ENCODE data around the gene PAK4.
"Not testable (repeated sequence)": the region's sequence is repeated elsewhere in the genome, so short reads cannot be mapped to it uniquely, and the experiment has no call there.

The PAK4 gene

DNA sequence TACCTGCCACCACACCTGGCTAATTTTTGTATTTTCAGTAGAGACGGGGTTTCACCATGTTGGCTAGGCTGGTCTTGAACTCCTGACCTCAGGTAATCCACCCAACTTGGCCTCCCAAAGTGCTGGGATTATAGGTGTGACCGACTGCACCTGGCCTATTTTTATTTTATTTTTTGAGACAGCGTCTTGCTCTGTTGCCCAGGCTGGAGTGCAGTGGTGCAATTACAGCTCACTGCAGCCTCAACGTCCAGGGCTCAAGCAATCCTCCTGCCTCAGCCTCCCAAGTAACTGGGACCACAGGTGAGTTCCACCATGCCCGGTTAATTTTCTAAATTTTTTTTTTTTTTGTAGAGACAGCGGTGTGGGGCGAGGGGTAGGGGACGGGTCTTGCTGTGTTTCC is 8.6 kb upstream of the PAK4 start:
- H3K9me3 ChIP-seq (ENCODE audit: control insufficient read depth, insufficient read depth, low read length); H3K4me3 ChIP-seq (ENCODE audit: low read length); H3K27ac ChIP-seq (ENCODE audit: low read length); DNase-seq (ENCODE audit: low read depth, low spot score); H3K4me1 ChIP-seq (ENCODE audit: control insufficient read depth, insufficient read depth, low read length); H3K27me3 ChIP-seq (ENCODE audit: control insufficient read depth, insufficient read depth, low read length); H3K36me3 ChIP-seq (ENCODE audit: control insufficient read depth, insufficient read depth, low read length): not testable (repeated sequence)
- no CpG with 5 or more reads among the region's 8 CpGs for WGBS (ENCODE audit: insufficient coverage, insufficient read length)

DNA sequence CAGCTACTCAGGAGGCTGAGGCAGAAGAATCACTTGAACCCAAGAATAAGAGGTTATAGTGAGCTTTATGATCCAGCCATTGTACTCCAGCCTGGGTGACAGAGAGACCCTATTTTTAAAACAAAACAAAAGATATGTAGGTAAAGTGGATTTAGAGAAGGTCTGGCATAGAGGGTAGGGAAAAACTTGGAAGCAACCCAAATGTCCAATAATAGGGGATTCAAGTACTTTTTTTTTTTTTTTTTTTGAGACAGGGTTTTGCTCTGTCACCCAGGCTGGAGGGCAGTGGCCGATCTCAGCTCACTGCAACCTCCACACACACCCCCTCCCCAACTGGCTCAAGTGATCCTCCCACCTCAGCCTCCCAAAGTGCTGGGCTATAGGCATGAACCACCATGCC is 5.8 kb upstream of the PAK4 start:
- no CpG with 5 or more reads among the region's 1 CpG for WGBS (ENCODE audit: insufficient coverage, insufficient read length)
- Histone ChIP-seq H3K4me1 (ENCODE audit: control insufficient read depth, insufficient read depth, low read length) (peaks cover 1% of the 10 kb centered on the region; the same call in 1 of the 2 replicates), H3K27me3 (ENCODE audit: control insufficient read depth, insufficient read depth, low read length) (peaks cover 2% of the 10 kb centered on the region), H3K27ac (ENCODE audit: low read length) (no peak overlapping the region), H3K36me3 (ENCODE audit: control insufficient read depth, insufficient read depth, low read length) (no peaks in the 10 kb centered on the region), H3K4me3 (ENCODE audit: low read length) (no peak overlapping the region), H3K9me3 (ENCODE audit: control insufficient read depth, insufficient read depth, low read length) (no peaks in the 10 kb centered on the region)
- no peak for DNase-seq (ENCODE audit: low read depth, low spot score)

DNA sequence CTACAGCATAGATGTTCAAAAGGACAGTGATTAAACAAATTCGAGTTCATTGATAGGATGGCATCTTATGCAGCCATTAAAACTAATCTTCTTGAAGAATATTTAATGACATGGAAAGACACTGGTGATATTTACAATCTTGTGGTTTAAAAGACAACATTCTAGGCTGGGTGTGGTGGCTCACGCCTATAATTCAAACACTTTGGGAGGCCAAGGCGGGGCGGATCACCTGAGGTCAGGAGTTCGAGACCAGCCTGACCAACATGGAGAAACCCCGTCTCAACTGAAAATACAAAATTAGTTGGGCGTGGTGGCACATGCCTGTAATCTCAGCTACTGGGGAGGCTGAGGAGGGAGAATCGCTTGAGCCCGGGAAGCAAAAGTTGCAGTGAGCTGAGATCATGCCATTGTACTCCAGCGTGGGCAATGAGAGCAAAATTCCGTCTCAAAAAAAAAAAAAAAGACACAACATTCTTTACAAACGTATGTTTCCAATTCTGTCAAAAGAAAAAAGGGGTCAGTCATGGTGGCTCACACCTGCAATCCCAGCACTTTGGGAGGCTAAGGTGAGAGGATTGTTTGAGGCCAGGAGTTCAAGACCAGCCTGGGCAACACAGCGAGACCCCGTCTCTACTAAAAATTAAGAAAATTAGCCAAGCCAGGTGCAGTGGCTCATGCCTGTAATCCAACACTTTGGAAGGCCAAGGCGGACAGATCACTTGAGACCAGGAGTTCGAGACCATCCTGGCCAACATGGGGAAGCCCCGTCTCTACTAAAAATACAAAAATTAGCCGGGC is 2.5 kb upstream of the PAK4 start:
- WGBS (ENCODE audit: insufficient coverage, insufficient read length): no CpG with 5 or more reads among the region's 18 CpGs
- no peak overlapping the region for H3K27ac ChIP-seq (ENCODE audit: low read length)

DNA sequence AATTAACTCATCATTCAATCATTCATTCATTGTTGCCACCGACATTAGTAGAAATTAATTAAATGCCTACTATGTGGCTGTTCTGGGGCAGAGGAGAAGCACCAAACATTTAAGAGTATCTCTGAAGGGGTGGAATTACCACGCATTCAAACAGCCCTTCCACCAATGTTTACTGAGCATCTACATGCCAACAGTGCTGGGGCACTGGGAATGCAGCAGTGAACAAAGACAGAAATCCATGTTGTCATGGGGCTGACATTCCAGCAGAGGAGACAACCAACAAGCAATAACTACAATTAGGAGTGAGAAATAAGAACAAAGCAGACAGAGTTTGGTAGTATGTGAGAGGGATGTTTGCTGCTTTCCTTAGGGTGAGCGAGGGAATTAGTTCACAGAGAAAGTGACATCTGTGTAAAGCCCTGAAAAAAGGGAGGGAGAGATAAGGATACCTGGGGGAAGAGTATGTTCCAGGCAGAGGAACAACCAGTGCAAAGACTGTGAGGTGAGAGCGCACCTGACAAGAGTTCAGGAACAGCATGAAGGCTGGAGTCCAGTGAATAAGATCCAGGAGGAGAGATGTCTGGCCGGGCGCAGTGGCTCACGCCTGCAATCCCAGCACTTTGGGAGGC is 1.3 kb upstream of the PAK4 start:
- H3K4me1 ChIP-seq (ENCODE audit: control insufficient read depth, insufficient read depth, low read length): peaks cover 1% of the 10 kb centered on the region; the same call in 1 of the 2 replicates
- DNase-seq (ENCODE audit: low read depth, low spot score): no peak
- H3K9me3 ChIP-seq (ENCODE audit: control insufficient read depth, insufficient read depth, low read length): no peaks in the 10 kb centered on the region
- peaks cover 2% of the 10 kb centered on the region for H3K27me3 ChIP-seq (ENCODE audit: control insufficient read depth, insufficient read depth, low read length)
- H3K4me3 ChIP-seq (ENCODE audit: low read length): no peak overlapping the region
- no peak overlapping the region for H3K27ac ChIP-seq (ENCODE audit: low read length)
- no CpG with 5 or more reads among the region's 7 CpGs for WGBS (ENCODE audit: insufficient coverage, insufficient read length)
- H3K36me3 ChIP-seq (ENCODE audit: control insufficient read depth, insufficient read depth, low read length): no peaks in the 10 kb centered on the region

More for the DNA sequence above, 2.5 kb upstream of the PAK4 start:
- no peaks in the 10 kb centered on the region for H3K9me3 ChIP-seq (ENCODE audit: control insufficient read depth, insufficient read depth, low read length)
- H3K36me3 ChIP-seq (ENCODE audit: control insufficient read depth, insufficient read depth, low read length): no peaks in the 10 kb centered on the region
- H3K4me1 ChIP-seq (ENCODE audit: control insufficient read depth, insufficient read depth, low read length): peaks cover 1% of the 10 kb centered on the region; the same call in 1 of the 2 replicates
- H3K4me3 ChIP-seq (ENCODE audit: low read length): no peak overlapping the region
- no peak for DNase-seq (ENCODE audit: low read depth, low spot score)
- H3K27me3 ChIP-seq (ENCODE audit: control insufficient read depth, insufficient read depth, low read length): peaks cover 2% of the 10 kb centered on the region

DNA sequence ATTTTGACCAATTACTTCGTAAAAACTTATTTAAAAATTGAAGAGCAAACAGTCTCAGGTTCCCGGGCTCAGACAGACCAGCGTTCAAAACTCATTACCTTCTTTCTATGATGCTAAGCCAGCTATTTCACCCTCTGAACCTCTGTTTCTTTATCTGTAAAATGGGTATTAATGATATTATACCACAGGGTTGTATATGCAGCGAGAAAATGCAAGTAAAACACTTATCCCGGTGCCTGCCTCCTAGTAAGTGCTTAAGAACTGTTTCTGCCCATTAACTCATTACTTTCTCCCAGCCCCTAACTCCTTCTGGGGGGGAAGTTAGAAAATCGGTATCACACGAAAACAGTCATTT is 410 bp upstream of the PAK4 start:
- H3K4me1 ChIP-seq (ENCODE audit: control insufficient read depth, insufficient read depth, low read length): peaks cover 1% of the 10 kb centered on the region; the same call in 1 of the 2 replicates
- no peak for DNase-seq (ENCODE audit: low read depth, low spot score)
- H3K36me3 ChIP-seq (ENCODE audit: control insufficient read depth, insufficient read depth, low read length): no peaks in the 10 kb centered on the region
- no peak overlapping the region for H3K27ac ChIP-seq (ENCODE audit: low read length)
- no peaks in the 10 kb centered on the region for H3K9me3 ChIP-seq (ENCODE audit: control insufficient read depth, insufficient read depth, low read length)
- H3K27me3 ChIP-seq (ENCODE audit: control insufficient read depth, insufficient read depth, low read length): peaks cover 2% of the 10 kb centered on the region
- no CpG with 5 or more reads among the region's 7 CpGs for WGBS (ENCODE audit: insufficient coverage, insufficient read length)
- no peak overlapping the region for H3K4me3 ChIP-seq (ENCODE audit: low read length)

DNA sequence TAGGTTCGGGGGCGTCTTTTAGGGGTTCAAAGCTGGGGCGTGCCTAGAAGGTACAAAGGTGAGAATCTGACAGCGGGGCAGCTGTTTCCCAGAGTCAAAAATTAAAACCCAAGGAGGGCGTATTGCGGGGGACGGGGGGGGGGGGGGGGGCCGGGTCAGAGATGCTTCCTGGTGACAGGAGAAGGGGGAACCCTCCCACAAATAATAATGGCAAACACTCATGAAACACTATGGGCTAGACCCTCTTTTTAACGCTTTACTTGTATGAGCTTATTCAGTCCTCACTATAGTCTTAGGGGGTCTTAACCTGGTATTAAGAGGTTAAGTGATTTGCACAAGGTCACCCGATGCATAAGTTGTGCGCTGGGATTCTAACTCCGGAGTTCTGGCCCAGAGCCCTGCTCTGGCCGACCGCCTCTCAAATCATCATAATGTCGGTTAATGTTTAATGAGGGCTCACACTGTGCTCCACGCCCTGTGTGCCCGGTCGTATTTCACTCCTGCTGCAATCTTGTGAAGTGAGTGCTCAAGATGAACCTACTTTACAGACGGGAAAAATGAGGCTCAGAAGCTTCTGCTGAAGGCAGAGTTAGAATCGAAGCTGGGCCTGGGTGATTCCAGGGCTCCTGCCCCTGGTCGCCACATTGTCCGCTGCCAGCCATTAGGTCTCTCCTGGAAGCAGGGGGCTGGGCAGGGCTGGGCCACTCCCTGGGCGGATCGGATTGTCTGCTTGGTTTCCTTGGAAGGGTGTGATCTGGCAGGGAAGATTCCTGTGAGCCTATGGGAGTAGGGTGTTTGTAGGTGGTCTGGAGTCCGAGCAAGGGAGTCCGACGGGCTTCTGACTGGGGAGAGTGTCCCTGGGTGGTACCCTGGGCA is 964 bp downstream of the PAK4 start:
- WGBS (ENCODE audit: insufficient coverage, insufficient read length): no CpG with 5 or more reads among the region's 27 CpGs
- no peaks in the 10 kb centered on the region for H3K36me3 ChIP-seq (ENCODE audit: control insufficient read depth, insufficient read depth, low read length)
- H3K9me3 ChIP-seq (ENCODE audit: control insufficient read depth, insufficient read depth, low read length): no peaks in the 10 kb centered on the region
- DNase-seq (ENCODE audit: low read depth, low spot score): no peak
- peaks cover 3% of the 10 kb centered on the region; the same call in 1 of the 2 replicates for H3K4me1 ChIP-seq (ENCODE audit: control insufficient read depth, insufficient read depth, low read length)
- H3K27ac ChIP-seq (ENCODE audit: low read length): no peak overlapping the region
- H3K27me3 ChIP-seq (ENCODE audit: control insufficient read depth, insufficient read depth, low read length): no peaks in the 10 kb centered on the region; the same call in 1 of the 2 replicates
- H3K4me3 ChIP-seq (ENCODE audit: low read length): peak overlapping the region; percentile 96; the same call in 1 of the 2 replicates

DNA sequence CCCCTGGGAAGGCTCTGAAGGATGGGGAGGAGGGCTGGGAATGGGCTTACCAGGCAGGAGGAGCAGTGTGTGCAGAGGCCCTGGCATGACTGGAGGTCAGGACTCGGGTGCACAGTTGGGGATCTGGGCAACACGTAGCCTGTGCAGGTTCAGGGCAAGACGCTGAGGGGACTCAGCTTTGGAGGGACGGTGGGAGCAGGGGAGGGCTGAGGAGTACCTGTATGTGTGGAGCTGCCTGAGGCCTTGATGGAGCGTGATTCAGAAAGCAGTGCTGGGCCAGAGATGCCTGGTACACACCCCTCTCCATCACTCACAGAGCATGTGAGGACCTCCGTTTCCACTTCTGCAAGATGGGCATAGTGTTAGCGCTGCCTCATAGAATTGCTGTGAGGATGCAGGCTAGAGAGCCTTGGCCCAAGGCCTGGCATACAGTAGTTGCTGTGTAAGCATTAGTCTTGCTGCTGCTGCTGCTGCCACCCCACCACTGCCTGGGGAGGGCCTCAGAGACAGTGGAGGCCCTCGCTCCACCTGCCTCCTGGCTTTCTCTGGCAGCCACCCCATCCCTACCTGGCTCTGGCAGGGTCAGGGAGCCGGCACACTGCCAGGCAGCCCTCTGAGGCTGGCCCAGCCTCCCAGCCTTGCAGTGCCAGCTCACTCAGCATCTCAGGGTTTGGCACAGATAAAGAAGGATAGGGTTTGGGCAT is 2.4 kb downstream of the PAK4 start:
- no CpG with 5 or more reads among the region's 9 CpGs for WGBS (ENCODE audit: insufficient coverage, insufficient read length)
- H3K4me1 ChIP-seq (ENCODE audit: control insufficient read depth, insufficient read depth, low read length): peaks cover 4% of the 10 kb centered on the region; the same call in 1 of the 2 replicates
- no peak for DNase-seq (ENCODE audit: low read depth, low spot score)
- no peaks in the 10 kb centered on the region; the same call in 1 of the 2 replicates for H3K27me3 ChIP-seq (ENCODE audit: control insufficient read depth, insufficient read depth, low read length)
- no peaks in the 10 kb centered on the region for H3K9me3 ChIP-seq (ENCODE audit: control insufficient read depth, insufficient read depth, low read length)
- no peak overlapping the region for H3K27ac ChIP-seq (ENCODE audit: low read length)
- H3K36me3 ChIP-seq (ENCODE audit: control insufficient read depth, insufficient read depth, low read length): no peaks in the 10 kb centered on the region
- H3K4me3 ChIP-seq (ENCODE audit: low read length): no peak overlapping the region

DNA sequence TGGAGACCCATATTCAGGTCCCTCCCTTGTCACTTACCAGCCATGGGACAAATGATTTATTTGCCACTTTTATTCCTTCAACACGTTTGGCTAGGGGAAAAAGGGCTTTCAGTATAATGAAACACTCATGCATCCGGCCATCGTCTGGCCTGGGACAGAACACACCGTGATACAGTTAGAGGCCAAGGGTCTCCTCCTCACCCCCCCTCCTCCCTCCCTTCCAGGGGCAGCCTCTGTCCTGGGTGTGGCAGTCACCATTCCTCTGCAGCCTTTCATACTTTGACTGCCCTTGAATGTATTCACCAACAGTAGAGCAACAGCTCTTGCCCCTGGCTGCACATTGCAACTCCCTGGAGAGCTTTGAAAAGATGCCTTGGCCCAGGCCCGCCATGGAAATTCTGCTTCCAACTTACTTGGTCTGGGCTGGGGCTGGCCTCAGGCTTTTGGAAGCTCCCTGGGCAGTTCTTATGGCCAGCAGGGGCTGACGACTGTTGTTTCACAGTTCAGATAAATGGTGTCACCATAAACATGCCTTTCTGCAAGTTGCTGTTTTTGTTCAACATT is 3.0 kb downstream of the PAK4 start:
- H3K9me3 ChIP-seq (ENCODE audit: control insufficient read depth, insufficient read depth, low read length): no peaks in the 10 kb centered on the region
- H3K27me3 ChIP-seq (ENCODE audit: control insufficient read depth, insufficient read depth, low read length): no peaks in the 10 kb centered on the region; the same call in 1 of the 2 replicates
- peaks cover 7% of the 10 kb centered on the region for H3K4me1 ChIP-seq (ENCODE audit: control insufficient read depth, insufficient read depth, low read length)
- DNase-seq (ENCODE audit: low read depth, low spot score): no peak
- H3K27ac ChIP-seq (ENCODE audit: low read length): no peak overlapping the region
- no CpG with 5 or more reads among the region's 6 CpGs for WGBS (ENCODE audit: insufficient coverage, insufficient read length)
- no peak overlapping the region for H3K4me3 ChIP-seq (ENCODE audit: low read length)
- no peaks in the 10 kb centered on the region for H3K36me3 ChIP-seq (ENCODE audit: control insufficient read depth, insufficient read depth, low read length)

DNA sequence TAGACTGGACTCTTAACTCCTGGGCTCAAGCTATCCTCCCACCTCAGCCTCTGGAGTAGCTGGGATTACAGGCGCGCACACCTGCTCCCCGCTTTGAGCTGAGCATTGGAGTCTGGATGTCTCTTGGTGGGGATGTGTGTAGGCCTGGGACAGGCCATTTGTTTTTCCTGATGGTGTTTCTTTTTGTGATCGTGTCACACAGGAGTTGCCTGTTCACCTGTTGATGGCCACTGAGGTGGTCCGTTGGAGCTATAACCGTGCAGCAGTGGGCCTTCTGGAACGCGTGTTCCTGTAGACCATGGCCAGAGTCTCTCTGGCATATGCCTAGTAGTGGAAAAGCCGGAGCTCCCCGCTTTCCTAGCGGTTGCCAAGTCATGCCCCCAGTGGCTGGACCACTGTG is 3.5 kb downstream of the PAK4 start:
- H3K27me3 ChIP-seq (ENCODE audit: control insufficient read depth, insufficient read depth, low read length): no peaks in the 10 kb centered on the region; the same call in 1 of the 2 replicates
- no CpG with 5 or more reads among the region's 11 CpGs for WGBS (ENCODE audit: insufficient coverage, insufficient read length)

More for the DNA sequence above, 3.5 kb downstream of the PAK4 start:
- H3K27ac ChIP-seq (ENCODE audit: low read length): no peak overlapping the region
- H3K4me3 ChIP-seq (ENCODE audit: low read length): no peak overlapping the region
- no peaks in the 10 kb centered on the region for H3K36me3 ChIP-seq (ENCODE audit: control insufficient read depth, insufficient read depth, low read length)
- no peak for DNase-seq (ENCODE audit: low read depth, low spot score)
- H3K9me3 ChIP-seq (ENCODE audit: control insufficient read depth, insufficient read depth, low read length): no peaks in the 10 kb centered on the region
- H3K4me1 ChIP-seq (ENCODE audit: control insufficient read depth, insufficient read depth, low read length): peaks cover 9% of the 10 kb centered on the region
